Measurements from ENCODE around the gene SLC16A8.

Gene SLC16A8

GRCh38 chr22:38072322-38073149 is 11.4 kb downstream of the SLC16A8 start:
- no peak for DNase-seq (ENCODE audit: low spot score)

DNA sequence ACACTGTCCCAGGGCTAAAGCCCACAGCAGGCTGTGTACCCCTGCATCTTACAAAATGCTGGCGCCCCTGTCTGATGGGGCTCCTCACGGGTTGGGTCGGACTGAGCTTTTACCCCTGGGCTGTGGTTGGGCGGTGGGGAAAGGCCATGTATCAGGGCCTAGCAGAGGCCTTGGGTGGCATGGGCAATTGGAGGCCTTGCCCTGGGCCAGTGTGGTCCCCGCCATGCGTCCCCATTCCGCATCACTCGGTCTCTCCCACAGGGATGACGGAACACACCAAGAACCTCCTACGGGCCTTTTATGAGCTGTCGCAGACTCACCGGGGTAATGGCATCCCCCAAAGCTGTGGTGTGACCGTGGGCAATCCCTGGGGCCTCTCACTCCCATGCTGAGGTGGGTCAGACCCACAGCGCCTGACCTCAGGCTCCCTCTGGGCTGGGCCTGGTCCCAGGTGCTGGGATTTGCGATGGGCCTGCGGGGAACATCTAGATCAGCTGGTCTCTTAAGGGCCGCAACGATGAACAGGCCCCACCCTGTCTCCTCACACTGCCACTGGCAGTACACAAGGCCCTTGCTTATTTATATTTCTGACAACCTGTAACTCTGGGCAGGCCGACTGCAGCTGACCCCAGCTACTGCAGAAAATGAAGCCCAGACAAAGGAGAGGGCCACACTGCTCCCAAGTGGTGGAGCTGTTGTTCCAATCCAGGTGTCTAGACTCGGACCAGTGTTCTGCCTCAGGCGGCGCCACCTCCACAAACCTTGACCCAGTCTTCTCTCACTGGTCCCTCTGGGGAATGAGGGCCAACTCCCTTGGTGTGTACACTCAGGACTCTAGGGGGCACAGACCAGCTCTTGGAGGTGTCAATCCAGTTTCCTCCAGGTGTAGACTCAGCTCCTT is 12.3 kb downstream of the SLC16A8 start:
- no peak for DNase-seq (ENCODE audit: low spot score)

GRCh38 chr22:38070250-38070921 is 13.6 kb downstream of the SLC16A8 start:
- DNase-seq (ENCODE audit: low spot score) = no peak

DNA sequence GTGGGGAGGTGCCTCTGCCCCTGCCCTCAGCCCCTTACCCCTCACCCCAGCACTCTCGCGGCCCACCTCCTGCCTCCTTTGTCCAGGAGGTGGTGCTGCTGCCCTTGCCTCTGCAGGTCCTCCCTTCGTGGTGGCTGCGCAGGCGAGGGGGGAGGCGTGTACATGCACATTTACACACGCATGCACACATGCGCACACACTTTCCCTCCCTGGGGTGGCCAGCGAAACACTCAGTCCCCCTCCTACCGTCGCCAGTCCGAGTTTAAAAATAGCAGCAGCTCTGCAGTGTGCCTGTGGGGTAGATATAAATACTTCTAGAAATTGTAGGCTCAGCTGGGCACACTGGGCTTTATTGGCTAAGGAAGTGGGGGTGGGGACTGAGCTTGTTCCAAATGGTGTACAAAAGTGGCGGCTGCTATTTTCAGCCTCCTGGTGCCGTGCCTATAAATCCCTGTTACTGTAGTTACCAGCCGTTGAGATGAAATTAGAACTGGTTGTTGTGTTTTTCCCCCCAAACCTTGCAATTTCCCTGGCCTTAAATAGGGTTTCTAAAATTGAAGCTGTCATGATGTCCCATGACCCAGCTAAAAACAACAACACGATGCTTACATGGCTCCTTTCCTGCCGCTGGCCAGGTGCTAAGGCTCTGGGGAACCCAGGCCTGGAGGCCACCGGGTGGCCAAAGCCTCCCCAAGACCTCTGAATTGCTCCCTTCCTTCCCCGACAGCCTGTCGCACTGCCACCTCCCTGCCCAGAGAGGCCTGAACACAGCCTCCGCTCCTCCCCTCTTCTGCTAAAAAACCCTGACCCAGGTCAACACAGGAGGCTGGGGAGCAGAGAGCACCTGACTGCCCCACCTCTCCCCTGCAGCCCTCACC is 14.4 kb downstream of the SLC16A8 start:
- DNase-seq (ENCODE audit: low spot score) = no peak

GRCh38 chr22:38068641-38069371 is 15.2 kb downstream of the SLC16A8 start:
- no peak for DNase-seq (ENCODE audit: low spot score)

- DNase-seq (ENCODE audit: low spot score) = no peak
These were observed 16.1 kb downstream of the SLC16A8 start for GRCh38 chr22:38067761-38068360.

DNA sequence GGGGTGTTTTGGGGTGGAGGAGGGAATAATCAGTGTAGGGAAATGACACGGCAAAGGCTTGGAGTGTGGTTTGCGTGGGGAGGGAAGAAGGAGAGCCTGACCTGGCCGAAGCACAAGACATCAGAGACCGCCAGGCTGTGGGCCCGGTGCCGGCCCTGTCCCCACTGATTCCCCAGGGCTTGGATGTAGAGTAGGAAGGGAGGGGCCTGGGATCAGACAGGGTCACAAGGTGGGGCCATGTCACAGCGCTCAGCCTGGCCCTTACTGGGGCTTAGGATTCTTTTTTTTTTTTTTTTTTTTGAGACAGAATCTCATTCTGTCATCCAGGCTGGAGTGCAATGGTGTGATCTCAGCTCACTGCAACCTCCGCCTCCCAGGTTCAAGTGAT is 17.0 kb downstream of the SLC16A8 start:
- no peak for DNase-seq (ENCODE audit: low spot score)

DNA sequence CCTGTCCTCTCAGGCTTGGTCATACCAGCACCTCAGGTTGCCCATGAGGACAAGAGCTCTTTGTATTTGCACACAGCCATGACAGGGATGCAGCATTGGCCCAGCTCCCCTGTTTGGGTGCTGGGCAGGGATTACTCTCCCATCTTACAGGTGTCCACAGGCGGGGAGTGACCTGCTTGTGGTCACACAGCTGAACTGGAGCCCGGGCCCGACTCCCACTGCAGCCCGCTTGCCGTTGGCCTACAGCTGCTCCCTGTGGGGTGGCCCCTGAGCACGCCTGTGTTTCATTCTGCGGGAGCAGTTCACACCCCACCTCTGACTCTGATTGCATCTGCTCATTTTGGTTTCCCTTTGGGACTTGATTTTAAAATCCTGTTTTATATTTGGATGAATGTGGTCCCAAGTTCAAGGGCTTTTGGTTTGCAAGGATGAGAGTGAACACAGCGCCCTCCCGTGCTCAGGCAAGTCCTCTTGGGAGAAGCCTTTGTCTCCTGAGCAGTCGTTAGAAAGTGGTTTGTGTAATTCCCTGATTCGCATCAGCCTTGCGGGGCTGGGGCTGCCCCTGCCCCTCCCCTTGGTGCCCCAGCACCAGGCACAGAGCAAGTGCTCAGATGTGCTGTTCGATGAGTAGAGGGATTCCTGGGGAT is 17.5 kb downstream of the SLC16A8 start:
- no peak for DNase-seq (ENCODE audit: low spot score)

- DNase-seq (ENCODE audit: low spot score) = no peak
These were observed 18.4 kb downstream of the SLC16A8 start for GRCh38 chr22:38065539-38065938.

DNA sequence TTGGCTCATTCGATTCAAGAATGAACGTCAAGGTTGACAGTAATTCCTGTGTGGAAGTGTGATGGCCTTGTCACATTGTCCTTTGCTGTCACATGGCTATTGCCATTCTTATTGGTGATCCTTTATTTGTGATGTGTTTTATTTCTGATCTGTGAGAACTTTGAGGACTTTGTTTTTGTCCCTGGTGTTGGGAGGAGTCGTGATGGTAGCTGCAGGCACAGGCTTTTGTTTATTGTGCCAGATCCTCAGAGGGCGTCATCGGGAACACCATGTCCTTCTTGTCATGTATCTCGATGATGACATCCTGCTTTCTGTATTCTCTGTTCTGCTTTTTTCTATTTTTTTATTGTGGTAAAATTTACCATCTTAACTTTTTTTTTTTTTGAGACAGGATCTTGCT is 21.2 kb downstream of the SLC16A8 start:
- DNase-seq (ENCODE audit: low spot score) = no peak

- DNase-seq (ENCODE audit: low spot score) = peak; percentile 95
These were observed 26.8 kb downstream of the SLC16A8 start, which contains the start of gene PICK1 for GRCh38 chr22:38056969-38057891. PICK1 (plus strand) TSS chr22:38057404; CDS start chr22:38057810, 406 bp downstream.

DNA sequence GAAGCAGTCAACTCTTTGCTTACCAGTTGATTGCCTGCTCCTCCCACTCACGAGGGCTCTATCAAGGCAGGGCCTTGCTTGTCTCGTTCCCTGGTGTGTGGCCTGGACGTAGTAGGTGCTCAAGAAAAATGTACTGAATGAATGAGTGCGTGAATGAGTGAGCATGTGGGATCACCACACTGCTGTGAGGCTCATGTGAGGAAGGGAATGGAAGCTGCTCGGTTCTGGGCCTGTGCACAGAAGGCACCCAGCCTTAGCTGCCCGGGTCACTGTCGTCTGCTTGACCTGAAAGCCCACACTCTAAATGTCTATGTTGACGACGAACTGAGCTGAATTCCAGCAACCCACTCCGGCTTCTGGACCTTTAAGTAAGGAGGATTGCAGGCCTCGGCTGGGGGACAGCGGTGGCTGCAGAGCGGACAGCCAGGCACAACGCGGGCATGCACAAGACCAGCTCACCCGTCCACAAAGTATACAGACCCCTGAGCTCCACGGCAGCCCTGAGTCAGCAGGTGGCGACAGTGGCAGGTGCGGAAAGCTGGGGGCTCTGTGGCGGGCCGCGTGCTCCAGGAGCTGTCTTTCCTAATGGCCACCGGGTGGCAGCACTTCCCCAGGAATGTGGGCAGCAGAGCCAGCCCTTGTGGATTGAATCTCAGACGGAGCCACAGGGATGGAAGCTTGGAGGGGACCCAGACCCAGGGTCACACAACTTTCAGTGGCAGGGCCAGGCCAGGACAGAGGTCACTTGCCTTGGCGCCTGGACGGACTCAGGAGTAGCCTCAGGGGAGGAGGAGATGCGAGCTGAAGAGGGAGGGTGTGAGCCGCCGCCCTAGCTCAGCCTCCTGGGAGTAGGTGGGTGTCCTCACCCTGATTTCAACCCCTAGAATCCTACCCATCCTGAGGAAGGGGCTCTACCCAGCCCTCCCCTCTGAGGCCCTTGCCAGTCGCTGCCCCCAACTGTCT is 31.8 kb downstream of the SLC16A8 start:
- DNase-seq (ENCODE audit: low spot score) = peak; percentile 84

- DNase-seq (ENCODE audit: low spot score) = no peak
These were observed 32.7 kb downstream of the SLC16A8 start for GRCh38 chr22:38051261-38051660.

GRCh38 chr22:38050720-38051119 is 33.3 kb downstream of the SLC16A8 start:
- DNase-seq (ENCODE audit: low spot score) = no peak

DNA sequence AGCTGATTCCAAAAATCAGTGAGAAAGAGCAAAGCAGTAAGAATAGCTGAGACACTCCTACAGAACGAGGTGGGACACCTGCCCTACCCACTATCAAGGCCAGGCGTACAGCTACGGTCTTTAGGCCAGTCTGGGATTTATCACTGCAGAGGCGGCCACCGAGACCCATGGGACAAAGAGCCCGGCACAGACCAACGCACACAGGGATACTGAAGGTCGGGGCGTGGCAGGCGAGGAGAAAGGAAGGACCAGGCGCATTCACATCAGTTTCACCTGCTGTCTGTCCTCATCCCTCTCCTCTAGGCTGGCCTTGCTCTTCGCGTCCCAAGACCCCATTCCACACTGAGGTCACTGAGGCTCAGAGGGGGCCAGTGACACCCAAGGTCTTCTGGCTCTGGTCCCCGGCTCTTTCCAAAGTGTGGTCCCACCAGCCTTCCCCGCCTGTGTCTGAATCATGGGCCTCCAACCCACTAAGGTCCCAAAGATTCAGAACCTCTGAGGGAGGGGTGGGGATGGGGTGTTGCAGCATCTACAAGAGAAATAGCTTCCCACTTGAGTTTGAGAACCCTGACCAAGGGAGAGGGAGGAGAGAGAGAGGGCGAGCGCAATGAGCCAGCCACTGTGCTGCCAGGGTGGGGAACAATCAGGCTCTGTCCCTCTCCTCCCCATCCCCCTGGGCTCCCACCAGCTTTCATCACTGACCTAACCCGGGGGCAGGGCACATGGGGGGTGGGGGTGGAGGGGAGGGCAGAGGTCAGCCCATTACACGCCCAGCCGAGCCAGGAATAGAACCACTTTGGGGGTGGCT is 34.0 kb downstream of the SLC16A8 start:
- DNase-seq (ENCODE audit: low spot score) = no peak

DNA sequence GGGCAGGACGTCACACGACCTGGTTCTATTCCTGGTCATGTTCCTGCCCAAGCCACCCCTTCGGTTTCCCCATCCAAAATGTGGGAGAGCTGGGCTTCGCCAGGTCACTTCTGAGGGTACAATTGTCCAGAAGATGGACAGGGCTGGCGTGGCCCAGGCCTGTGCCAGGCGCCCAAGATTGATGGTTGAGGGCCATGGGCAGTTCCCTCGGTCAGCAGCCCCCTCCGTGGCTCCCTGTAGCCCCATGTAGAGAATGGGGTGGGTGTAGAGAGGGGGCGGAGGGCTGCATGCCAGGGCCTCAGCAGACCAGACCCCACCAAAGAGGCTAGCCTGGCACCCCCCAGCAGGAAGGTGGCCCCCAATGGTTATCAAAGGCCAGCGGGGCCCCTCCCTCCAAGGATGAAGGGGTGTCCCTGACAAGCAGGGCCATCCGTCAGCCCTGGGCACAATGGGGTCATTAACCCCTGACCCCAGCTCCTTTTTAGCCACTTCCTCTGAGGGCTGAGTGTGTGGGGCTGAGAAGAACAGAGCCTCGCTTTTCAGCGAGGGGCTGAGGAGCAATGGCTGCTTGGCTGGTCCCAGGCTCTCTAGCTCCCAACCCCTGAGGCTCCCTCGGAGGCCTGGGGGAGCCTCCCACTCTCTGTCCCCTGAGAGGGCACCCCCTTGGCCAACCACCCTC is 37.8 kb downstream of the SLC16A8 start:
- no peak for DNase-seq (ENCODE audit: low spot score)

Data from kidney tubule cell (primary cell).